Endodermal cell (in vitro differentiated cells): Measurements from ENCODE around the gene CNGB1. TPM values are rescaled to one million over a fixed set of nuclear protein-coding genes. Genes with fewer than 3 reads are reported as not detected.

ENCODE experiments used
- DNase-seq: peaks from one replicate; pipeline ENCODE4 v3.0.0-alpha.2; 2017
- H3K27ac ChIP-seq: 2 replicates; pipeline ENCODE4 v1.5.1; 2013; ENCODE audit warnings: mild to moderate bottlenecking, low read depth, low read length, moderate library complexity
- H3K27me3 ChIP-seq: 2 replicates; pipeline ENCODE4 v1.6.1; 2013; ENCODE audit warnings: mild to moderate bottlenecking, low read length, moderate library complexity; ENCODE audit not compliant: insufficient read depth, control insufficient read depth, poor library complexity, severe bottlenecking
- H3K36me3 ChIP-seq: 2 replicates; pipeline ENCODE4 v1.7.0; 2013; ENCODE audit warnings: mild to moderate bottlenecking, low read length, moderate library complexity; ENCODE audit not compliant: control insufficient read depth, insufficient read depth
- H3K4me1 ChIP-seq: one replicate; pipeline ENCODE4 v1.7.0; 2013; ENCODE audit warnings: low read length; ENCODE audit not compliant: control insufficient read depth, insufficient read depth
- H3K4me3 ChIP-seq: 2 replicates; pipeline ENCODE4 v1.5.1; 2013; ENCODE audit warnings: mild to moderate bottlenecking, low read length, moderate library complexity
- H3K9ac ChIP-seq: 2 replicates; pipeline ENCODE4 v1.6.1; 2013; ENCODE audit warnings: mild to moderate bottlenecking, low read length, moderate library complexity; ENCODE audit not compliant: poor library complexity, severe bottlenecking; ENCODE audit errors: extremely low read depth
- H3K9me3 ChIP-seq: 2 replicates; pipeline ENCODE4 v1.6.1; 2013; ENCODE audit warnings: mild to moderate bottlenecking, low read length, moderate library complexity; ENCODE audit not compliant: control insufficient read depth
- H3K27ac Mint-ChIP-seq: 2 replicates; pipeline ENCODE4 v1.8.0; 2020; ENCODE audit warnings: mixed read lengths
- H3K27me3 Mint-ChIP-seq: 2 replicates; pipeline ENCODE4 v1.8.0; 2021; ENCODE audit warnings: mild to moderate bottlenecking, mixed read lengths; ENCODE audit not compliant: insufficient read depth
- H3K36me3 Mint-ChIP-seq: 2 replicates; pipeline ENCODE4 v1.8.0; 2020; ENCODE audit warnings: low read depth, mixed read lengths
- H3K4me1 Mint-ChIP-seq: 2 replicates; pipeline ENCODE4 v1.8.0; 2020; ENCODE audit warnings: mixed read lengths
- H3K4me3 Mint-ChIP-seq: 2 replicates; pipeline ENCODE4 v1.8.0; 2020; ENCODE audit warnings: mild to moderate bottlenecking, moderate library complexity, mixed read lengths
- H3K9me3 Mint-ChIP-seq: 2 replicates; pipeline ENCODE4 v1.8.0; 2020; ENCODE audit warnings: mild to moderate bottlenecking, mixed read lengths
- CTCF ChIP-seq: fragments of 200-600 bp; sonication (generic); conservative IDR thresholded peaks from 2 replicates; pipeline ENCODE4 v1.5.0; 2021; ENCODE audit warnings: antibody characterized with exemption, mild to moderate bottlenecking
- WGBS, 2 experiments: methylation state at CpG; one replicate each; pipeline versions ENCODE4 v1.1.5 to v1.1.7; 2013; ENCODE audit warnings: missing lambda C conversion rate in 2 of 2, mixed read lengths in 1 of 2; ENCODE audit not compliant: insufficient coverage in 1 of 2, insufficient read length in 1 of 2; 5-methylcytosine and 5-hydroxymethylcytosine counted together
- total RNA-seq, 2 donors: library from RNA; stranded (reverse); fragmentation: NEBNext Ultra II Directional in 1 of 2; extraction: Animal tissue kit (Norgen Biotek cat#: 25700) in 1 of 2; gene quantifications; 2 replicates in 1 of 2; 3 replicates in 1 of 2; pipeline ENCODE4 v1.2.1, GENCODE V29; 2021

CNGB1 gene
- total RNA-seq, 2 donors from 2014 or later, result 0.29 to 0.60 TPM

- H3K27me3 ChIP-seq, result no peaks in the 10 kb centered on the region
- H3K9me3 ChIP-seq, result no peaks in the 10 kb centered on the region
- Mint-ChIP-seq H3K27ac (no peak overlapping the region), H3K4me1 (peaks cover 18% of the 10 kb centered on the region), H3K9me3 (no peaks in the 10 kb centered on the region), H3K36me3 (no peaks in the 10 kb centered on the region), H3K4me3 (no peak overlapping the region), H3K27me3 (no peaks in the 10 kb centered on the region)
- no peak for TF ChIP-seq CTCF
- H3K4me3 ChIP-seq, result no peak overlapping the region
- H3K4me1 ChIP-seq, result peaks cover 6% of the 10 kb centered on the region
- H3K36me3 ChIP-seq, result no peaks in the 10 kb centered on the region
- H3K9ac ChIP-seq, result no peak overlapping the region
- WGBS, 2 experiments, result 87 to 93% methylated on average over 5 to 7 of the region's 7 CpGs
- no peak overlapping the region for H3K27ac ChIP-seq
- no peak for DNase-seq
These were observed 19.5 kb downstream of the CNGB1 start for GRCh38 chr16:57951204-57951960.

- 58 to 61% methylated on average over 5 to 6 of the region's 6 CpGs for WGBS, 2 experiments
- no peak for TF ChIP-seq CTCF
- H3K36me3 Mint-ChIP-seq, result no peaks in the 10 kb centered on the region
These were observed 20.5 kb downstream of the CNGB1 start for GRCh38 chr16:57950382-57950781.

GRCh38 chr16:57949595-57950238, 21.2 kb downstream of the CNGB1 start:
- Histone ChIP-seq H3K27ac (no peak overlapping the region), H3K36me3 (no peaks in the 10 kb centered on the region), H3K4me3 (no peak overlapping the region), H3K4me1 (no peaks in the 10 kb centered on the region), H3K9me3 (no peaks in the 10 kb centered on the region), H3K27me3 (no peaks in the 10 kb centered on the region), H3K9ac (no peak overlapping the region)
- Mint-ChIP-seq H3K27me3 (no peaks in the 10 kb centered on the region), H3K4me3 (no peak overlapping the region), H3K4me1 (peaks cover 9% of the 10 kb centered on the region), H3K27ac (no peak overlapping the region), H3K9me3 (no peaks in the 10 kb centered on the region), H3K36me3 (no peaks in the 10 kb centered on the region)
- no peak for DNase-seq
- WGBS, 2 experiments, result 83% methylated on average over 5 of the region's 5 CpGs
- no peak for TF ChIP-seq CTCF

More at GRCh38 chr16:57950382-57950781, 20.5 kb downstream of the CNGB1 start:
- no peaks in the 10 kb centered on the region for H3K27me3 Mint-ChIP-seq
- no peak for DNase-seq
- Histone ChIP-seq H3K9me3 (no peaks in the 10 kb centered on the region), H3K27me3 (no peaks in the 10 kb centered on the region), H3K9ac (no peak overlapping the region), H3K4me1 (no peaks in the 10 kb centered on the region), H3K27ac (no peak overlapping the region), H3K36me3 (no peaks in the 10 kb centered on the region), H3K4me3 (no peak overlapping the region)
- no peaks in the 10 kb centered on the region for H3K9me3 Mint-ChIP-seq
- no peak overlapping the region for H3K4me3 Mint-ChIP-seq
- H3K27ac Mint-ChIP-seq, result no peak overlapping the region
- H3K4me1 Mint-ChIP-seq, result peaks cover 13% of the 10 kb centered on the region
